GM19035 (cell line): Measurements from ENCODE around the gene LDLRAD4.
"Not testable (repeated sequence)": the region's sequence is repeated elsewhere in the genome, so short reads cannot be mapped to it uniquely, and the experiment has no call there.

Experiments
- ATAC-seq: cut with Tn5 transposase; IDR thresholded peaks from one replicate; pipeline ENCODE4 v1.9.1; 2021; ENCODE audit not compliant: unreplicated experiment

The LDLRAD4 gene

DNA sequence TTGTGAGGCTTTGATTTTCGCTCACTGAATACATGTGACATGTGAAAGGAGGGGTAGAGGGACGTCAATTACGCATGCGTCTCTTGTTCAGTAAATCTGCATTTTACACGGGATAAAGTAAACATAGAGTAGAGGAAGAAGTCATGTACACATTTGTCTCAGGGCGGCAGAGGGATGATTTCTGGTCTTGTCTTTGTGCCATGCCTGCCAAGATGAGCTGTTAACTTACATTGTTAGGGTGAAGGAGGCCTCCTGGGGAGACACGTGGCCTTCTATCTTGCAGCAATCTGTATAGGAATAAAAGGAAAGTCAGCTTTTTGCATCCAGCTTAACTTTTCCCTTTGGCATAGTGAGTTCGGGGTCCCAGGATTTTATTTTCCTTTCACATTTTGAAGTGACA lies 106.3 kb downstream of the LDLRAD4 start:
- no peak for ATAC-seq

DNA sequence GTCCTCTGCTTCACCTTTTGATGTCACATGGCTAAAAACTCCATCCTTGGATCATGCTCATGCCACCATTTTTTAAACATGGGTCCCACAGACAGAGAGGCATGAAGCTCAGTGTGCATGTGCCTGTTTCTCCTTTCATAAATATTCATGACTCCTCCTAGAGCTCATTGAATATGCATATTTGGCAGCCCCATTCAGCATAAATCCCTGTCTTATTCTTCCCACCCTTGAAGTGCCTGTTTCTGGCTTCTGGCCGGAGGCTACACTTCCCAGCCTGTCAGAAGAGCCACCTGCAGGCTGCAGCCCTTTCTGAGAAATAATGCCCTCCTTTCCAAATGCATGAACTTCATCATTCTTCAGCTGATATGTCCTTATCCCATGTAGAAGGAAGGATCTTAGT lies 109.7 kb downstream of the LDLRAD4 start:
- no peak for ATAC-seq

DNA sequence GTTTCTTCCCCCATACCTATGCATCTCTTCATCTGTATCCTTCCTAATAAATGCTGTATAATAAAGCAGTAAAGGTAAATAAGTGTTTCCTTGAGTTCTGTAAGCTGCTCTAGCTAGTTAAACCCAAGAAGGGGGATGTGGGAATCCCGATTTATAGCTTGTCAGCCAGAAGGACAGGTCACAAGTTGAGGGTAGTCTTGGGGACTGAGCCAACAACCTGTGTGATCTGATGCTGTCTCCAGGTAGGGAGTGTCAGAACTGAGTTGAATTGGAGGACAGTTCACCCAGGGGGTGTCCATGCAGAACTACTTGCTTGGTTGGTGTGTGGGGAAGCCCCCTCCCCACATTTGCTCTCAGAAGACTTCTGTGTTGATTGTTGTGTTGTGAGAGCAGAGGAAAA lies 112.4 kb downstream of the LDLRAD4 start:
- no peak for ATAC-seq

DNA sequence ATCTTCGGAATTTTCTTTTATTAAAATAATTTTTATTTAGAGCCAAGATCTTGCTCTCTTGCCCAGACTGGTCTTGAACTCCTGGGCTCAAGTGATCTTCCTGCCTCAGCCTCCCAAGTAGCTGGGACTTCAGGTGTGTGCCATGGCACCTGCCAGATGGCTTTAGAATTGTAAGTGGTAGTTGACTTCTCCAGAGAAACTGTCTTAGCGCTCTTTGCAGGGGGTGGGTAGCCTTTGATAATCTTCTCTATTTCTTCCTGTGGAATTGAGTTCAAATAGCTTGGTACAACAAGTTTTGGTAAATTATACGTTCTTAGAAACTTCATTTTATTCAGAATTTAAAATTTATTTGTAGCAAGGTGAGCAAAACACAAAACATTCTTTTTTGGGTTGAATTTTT lies 113.3 kb downstream of the LDLRAD4 start:
- no peak for ATAC-seq

DNA sequence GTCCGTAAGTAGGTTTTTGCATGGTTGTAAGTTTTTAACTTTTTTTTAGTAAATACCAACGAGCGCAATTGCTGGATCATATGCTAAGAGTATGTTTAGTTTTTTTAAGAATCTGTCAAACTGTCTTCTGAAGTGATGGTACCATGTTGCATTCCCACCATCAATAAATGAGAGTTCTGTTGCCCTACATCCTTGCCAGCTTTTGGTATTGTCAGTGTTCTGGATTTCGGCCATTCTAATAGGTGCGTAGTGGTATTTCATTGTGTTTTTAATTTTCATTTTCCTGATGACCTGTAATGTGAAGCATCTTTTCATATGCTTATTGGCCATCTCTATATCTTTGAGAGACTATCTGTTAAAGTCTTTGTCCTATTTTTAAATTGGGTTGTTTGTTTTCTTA lies 114.3 kb downstream of the LDLRAD4 start:
- no peak for ATAC-seq

DNA sequence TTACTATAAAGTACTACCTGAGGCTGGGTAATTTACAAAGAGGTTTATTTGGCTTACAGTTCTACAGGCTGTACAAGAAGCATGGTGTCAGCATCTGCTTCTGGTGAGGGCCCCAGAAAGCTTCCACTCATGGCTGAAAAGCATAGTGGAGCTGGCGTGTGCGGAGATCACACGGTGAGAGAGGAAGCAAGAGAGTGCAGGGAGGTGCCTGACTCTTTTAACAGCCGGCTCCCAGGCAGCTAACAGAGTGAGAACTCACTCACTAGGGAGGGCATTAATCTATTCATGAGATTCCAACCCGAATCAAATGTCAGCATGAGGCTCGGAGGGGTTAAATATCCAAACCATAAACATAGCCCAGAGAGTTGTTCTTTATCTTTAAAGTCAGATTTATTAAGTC lies 117.3 kb downstream of the LDLRAD4 start:
- ATAC-seq = no peak

DNA sequence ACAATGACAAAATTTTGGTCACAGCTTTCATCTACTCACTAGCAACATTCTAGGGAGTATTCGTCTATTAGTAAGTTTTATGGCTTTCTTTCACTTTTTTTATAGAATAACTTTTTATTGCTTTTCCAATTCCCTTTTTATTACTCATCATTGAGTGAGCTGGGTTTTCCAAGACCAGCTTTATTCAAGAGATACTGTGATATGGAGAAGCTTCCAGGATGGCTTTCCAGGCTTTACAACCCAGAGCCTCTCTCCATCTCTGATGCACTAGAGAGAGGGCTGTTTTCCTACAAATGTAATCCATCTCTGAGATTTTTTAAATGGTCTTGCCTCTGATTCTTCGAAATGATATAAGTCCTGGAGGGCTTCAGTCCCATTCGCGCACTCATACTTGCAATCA lies 118.3 kb downstream of the LDLRAD4 start:
- no peak for ATAC-seq

DNA sequence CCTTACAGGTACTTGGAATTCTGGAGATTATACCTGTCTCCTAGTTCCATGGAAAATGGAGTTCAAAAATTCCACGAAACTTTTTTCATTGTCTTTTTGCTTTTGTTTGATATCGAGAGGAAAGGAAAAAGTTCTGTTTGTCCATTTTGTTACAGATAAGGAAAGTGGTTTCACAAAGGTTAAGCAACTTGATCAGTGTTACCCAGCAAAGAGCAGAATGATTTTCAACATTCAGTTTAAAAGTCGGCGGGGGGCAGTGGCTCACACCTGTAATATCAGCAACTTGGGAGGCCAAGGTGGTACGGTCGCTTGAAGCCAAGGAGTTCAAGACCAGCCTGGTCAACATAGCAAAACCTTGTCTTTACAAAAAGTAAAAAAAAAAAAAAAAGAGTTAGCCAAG lies 118.8 kb downstream of the LDLRAD4 start:
- ATAC-seq = no peak

DNA sequence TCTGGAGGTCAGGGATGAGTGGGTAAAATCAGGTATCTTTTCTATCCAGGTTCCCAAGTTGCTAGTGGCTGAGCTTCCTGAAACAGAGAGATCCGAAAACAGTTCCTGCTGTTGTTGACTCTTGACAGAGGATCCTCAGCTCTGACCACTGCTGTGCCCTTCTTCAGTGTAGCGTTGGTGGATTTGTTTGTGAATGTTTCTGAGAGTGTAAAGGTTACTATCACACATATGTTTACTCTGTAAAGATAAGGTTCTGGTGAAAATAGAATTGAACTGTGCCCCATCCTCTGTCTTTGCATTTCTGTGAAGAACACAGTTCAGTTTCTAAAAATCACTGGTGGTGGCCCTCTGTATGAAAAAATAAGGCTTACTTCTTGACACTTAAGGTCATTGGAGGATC lies 119.8 kb downstream of the LDLRAD4 start:
- no peak for ATAC-seq

DNA sequence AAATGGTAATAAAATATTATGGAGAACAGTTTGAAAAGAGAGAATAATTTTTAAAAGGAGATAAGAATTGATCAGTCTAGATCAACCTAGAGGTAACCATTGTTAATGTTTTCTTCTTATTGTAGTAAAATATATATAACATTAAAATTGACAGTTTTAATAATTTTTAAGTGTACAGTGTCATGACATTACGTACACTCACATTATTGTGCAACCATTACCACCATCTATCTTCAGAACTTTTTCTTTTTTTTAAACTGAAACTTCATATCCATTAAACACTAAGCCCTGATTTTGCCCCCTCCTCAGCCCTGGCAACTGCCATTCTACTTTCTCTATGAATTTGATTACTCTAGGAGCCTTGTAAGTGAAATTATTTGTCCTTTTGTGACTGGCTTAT lies 121.1 kb downstream of the LDLRAD4 start:
- ATAC-seq = no peak

DNA sequence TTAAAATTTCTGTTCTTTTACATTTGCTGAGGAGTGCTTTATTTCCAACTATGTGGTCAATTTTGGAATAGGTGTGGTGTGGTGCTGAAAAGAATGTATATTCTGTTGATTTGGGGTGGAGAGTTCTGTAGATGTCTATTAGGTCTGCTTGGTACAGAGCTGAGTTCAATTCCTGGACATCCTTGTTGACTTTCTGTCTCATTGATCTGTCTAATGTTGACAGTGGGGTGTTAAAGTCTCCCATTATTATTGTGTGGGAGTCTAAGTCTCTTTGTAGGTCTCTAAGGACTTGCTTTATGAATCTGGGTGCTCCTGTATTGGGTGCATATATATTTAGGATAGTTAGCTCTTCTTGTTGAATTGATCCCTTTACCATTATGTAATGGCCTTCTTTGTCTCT lies 127.9 kb downstream of the LDLRAD4 start:
- ATAC-seq = not testable (repeated sequence)

DNA sequence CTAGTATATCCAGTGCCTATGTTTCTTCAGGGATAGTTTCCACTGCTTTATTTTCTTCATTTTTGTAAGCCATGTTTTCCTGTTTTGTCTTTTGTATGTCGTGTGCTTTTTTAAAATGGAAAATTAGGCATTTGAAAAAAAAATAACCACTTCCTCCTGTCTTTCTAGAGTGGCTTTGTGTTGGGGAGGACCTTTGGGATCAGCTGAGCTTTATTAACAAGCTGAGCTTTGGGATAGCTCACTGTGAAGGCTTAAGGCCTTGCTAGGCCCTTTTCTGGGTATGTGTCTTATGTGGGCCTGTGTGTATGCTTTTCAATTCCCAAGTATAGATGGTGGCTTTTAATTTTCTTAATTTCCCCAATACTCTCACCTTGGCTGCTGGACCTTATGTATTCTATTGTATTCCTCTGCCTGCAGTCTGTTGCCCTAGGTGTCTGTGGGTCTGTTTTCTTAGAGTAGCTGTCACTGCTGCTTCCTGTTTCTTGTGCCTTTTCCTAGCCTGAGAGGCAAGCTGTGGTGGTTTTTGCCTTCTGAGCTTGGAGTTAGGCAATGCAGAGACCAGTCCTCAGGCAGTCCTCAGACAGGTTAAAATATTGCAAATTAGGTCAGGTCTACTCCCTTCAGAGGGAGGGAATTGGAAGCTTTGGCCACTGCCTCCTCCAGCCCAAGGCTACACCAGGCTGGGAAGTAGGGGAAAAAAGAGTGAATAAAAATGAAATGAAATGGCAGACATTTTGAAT lies 134.7 kb downstream of the LDLRAD4 start:
- no peak for ATAC-seq

DNA sequence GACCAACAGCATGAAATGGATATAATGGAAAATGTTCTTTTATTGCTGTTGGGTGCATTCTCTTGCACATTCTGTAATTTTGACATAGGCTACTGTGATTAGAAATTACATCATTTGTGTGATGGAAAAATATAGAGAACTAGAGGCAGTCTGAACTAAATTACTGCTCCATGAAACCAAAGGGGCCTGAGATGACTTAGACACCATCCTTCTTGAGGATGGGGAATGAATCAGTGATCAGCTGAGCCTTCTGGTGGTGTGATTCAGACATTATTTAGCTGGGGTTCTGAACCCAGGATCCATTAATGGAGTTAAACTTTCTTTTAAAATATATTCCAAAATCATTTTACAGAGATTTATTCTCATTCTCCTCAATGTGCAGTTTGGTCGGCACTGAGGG lies 135.8 kb downstream of the LDLRAD4 start:
- no peak for ATAC-seq

DNA sequence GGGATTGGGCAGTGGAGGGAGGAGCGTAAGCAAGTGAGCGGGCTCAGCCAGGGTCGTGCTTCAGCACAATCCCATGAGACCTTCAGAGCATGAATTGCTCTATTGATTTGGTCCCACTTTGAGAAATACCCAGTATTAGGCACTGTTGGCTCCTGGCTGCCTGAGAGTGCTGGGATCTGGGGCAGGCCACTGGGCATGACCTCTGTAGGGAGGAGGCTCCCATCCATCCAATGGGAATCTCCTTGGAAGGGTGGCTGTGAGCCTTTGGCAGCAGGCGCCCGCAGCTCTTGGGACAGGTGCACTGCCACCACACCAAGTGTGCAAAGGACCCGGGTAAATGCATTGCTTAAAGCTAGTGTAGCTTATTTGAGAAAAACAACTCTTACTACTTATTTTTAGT lies 137.5 kb downstream of the LDLRAD4 start:
- no peak for ATAC-seq

DNA sequence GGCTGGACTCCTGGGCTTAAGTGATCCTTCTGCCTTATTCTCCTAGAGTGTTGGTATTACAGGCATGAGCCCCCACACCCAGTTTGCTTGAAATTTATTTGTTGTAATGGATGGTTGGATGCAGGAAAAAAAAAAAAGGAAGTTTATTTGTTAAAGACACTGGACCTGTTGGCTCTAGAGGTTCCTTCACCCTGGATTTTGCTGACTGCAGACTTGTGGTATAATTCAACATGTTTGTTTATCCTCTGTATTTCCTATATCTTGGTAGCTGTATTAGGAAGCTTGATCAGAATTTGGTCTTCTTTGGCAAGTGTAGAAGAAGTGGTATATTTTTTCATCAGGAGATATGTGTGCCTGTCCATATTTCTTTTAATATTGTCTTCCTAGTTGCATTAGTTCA lies 138.7 kb downstream of the LDLRAD4 start:
- ATAC-seq = no peak

DNA sequence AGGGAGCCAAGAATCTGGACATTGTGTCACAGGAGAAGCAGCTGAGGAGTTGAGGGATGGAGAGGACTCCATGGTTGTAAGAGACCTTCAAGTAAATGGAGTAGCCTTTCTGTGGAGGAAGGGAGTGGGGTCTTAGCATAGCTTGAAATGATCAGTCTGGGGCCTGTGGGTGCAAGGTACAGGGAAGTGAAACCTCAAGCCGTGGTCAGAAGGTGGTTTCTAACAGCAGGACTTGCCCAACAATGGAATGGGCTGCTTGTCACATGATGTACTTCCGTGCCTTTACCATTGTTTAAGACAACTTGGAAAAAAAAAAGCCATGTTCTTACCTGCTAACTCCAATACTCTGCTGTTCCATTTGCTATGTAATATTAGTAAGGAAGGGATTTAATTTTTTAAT lies 140.7 kb downstream of the LDLRAD4 start:
- ATAC-seq = no peak

DNA sequence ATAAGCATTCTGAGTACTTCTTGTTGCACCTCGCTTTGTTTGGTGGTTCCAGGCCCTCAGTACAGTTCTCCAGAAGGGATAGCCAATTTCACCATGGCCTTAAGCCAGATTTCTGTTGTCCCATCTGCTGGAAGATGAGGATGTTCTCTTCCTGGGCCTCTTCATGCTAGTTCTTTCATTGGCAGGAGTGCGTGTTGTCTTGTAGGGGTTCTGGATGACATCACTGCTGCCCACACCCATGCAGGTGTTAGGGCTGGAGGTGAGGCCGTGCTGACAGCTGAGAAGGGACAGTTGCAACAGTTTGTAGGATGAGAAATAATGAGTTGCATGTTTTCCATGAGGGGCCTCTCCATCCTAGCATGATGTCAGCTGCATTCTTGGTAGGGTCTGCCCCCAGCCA lies 142.9 kb downstream of the LDLRAD4 start:
- no peak for ATAC-seq

DNA sequence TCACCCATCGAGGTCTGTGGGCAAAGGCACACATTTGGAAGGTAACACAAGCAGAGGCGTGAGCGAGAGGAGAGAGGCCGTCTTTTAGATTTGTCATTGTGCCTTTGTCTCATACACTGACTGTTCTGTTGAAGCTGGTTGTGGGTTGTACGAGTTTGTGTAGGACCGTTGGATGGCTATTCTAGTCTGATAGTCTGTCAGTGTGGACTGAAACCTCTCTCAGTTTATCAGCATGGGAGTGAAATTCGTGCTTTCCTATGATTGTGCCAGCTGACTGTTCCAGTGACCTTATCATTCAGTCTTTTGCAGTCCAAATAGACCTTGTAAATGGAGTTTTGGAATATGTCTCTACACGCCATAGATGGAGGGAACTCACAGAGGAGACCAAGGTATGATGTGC lies 143.5 kb downstream of the LDLRAD4 start:
- no peak for ATAC-seq

DNA sequence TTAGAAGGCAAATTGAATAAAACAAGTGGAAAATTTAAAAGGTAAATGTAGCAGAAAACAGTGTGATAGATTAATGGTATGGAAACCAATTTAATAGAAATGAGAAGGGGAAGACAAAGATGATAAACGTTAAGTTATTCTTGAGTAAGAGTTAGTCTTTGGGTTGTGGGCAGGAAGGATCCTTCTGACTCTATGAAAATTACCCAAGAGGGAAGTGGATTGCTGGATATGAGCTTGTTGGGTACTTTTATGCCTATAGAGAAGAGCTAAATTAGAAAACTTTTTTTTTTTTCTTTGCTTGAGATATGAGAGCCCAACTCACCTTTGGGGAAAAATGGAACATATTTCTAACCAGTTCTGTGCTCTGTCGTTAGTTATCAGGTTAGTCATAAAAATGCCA lies 144.0 kb downstream of the LDLRAD4 start:
- no peak for ATAC-seq

DNA sequence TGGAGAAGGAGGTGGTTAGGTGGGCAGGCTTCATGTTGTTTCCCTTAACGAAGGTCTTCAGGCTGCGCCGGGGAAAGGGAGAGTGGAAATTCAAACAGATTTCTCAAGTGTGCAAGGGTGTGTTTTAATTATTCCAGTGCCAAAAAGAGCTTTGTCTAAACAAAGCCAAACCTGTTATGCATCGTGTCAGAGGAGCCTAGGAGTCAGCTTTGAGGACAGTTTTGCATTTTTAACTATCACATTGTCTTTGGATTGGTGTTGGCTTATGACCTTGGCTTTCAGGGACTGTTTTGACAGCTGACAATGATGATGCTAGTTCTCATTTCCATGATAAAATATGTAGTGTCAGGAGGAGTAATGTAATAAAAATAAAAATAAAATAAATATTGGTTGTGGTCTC lies 144.8 kb downstream of the LDLRAD4 start:
- no peak for ATAC-seq

DNA sequence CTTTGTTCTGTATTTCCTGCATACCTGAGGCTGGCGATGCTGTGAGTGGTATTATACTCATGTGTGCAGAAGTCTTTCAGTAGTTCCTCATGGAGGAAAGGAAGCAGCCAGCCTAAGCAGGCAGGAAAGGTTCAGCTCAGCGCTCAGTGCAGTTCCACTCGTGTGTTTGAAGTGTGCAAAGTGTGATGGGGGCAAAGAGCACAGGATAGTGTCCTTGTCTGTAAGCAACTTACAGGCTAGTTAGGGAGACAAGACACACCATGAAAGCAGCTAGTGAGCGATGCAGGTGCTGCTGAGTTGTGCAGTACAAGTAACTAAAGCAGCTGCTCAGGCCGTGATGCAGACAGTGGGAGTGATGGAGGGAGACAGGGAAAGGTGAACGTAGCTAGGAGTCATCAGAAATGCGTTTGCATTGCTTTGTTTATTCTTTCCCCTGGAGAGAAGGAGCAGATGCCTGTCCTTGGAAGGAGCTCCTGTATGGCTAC lies 146.2 kb downstream of the LDLRAD4 start:
- no peak for ATAC-seq

DNA sequence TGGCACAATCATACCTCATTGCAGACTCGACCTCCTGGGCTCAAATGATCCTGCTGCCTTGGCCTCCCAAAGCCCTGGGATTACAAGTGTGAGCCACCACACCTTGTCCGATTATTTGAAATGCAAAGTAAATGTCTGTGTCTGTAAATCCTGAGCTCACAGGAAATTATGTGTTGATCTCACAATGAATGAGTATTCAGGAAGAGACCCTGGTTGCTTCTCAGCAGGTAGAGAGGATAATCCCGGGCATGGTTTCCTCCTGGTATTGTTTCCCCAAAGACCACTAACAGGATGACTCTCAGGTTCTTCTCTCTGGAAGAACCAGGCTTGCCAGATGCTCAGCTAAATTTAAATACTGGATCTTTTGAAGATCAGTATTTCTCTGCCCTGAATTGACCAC lies 147.6 kb downstream of the LDLRAD4 start:
- no peak for ATAC-seq

DNA sequence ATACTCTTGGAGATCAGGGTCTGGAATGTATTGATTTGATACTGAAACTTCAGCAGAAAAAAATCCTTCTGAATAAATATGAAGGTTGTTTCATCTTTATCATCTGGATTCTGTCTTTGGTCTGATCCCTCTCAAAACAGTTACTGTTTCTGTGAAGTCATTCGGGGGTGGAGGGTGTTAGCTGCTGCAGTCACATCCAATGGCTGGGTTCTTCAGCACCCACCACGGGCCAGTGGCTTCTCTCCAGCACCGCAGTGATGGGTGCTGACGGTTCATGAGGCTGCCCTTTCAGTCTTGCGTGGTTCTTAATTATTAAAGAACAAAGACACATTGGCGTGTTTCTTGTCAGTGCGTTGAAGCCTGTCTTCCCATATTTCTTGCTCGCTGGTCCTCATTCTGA lies 148.0 kb downstream of the LDLRAD4 start:
- ATAC-seq = no peak
